Measurements from ENCODE around the gene ACAD8.
"Not testable (repeated sequence)": the region's sequence is repeated elsewhere in the genome, so short reads cannot be mapped to it uniquely, and the experiment has no call there.

The ACAD8 gene

DNA sequence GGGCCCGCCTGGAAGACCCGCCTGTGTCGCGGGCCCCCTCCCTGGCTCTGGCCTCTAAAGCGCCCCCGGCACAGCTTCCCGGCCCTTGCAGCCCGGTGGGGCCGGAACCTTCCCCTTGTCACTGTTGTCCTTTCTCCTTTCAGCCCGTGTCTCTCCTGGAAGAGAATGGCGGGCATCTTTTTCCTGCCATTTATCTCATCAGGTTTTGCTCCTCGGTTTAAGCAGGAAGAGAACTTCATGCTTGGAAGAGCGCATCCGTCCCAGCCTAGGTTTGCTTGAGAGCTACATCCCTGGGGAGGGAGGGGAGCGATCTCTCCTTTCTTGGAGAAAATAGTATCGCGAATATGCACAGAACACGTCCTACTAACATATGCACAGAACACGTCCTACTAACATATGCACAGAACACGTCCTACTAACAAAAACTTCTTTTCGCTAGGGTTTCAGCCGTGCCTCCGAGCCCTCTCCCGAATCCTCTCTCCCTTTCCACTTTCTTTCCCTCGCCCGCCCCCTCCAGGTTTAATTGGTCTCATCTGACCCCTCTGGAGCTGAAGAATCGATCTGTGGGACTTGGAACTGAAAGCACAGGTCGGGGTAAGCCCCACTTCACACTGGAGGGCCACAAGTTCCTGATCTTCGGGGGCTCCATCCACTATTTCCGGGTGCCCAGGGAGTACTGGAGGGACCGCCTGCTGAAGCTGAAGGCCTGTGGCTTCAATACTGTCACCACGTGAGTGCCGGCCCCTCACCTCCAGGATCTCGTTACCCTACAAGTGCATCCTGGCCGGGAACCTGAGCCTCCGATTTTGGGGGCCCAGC is 24.0 kb downstream of the ACAD8 start:
- no peak overlapping the region for H3K4me3 ChIP-seq (replicated peaks; ENCODE audit: low read depth, low read length)
- TF ChIP-seq CTCF (IDR thresholded peaks at IDR 0.05; ENCODE audit: low read depth, low read length, missing control alignments): no peak
- DNase-seq (ENCODE audit: extremely low read depth, low read depth): no peak

DNA sequence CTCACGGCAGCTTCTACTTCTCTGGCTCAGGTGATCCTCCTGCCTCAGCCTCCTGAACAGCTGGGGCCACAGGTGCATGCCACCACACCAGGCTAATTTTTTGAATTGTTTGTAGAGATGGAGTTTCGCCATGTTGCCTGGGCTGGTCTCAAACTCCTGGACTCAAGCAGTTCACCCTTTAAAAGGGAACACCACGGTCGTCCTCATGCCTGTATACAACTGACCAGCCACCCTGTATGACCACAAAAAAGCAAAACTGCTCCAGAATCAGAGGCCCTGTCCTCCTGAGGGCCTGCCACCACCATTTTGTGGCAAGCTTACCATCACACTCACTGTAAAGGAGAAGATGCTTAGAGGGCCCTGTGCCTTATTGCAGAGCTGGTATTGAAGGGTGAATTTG is 25.0 kb downstream of the ACAD8 start:
- no peak overlapping the region for H3K4me3 ChIP-seq (replicated peaks; ENCODE audit: low read depth, low read length)

DNA sequence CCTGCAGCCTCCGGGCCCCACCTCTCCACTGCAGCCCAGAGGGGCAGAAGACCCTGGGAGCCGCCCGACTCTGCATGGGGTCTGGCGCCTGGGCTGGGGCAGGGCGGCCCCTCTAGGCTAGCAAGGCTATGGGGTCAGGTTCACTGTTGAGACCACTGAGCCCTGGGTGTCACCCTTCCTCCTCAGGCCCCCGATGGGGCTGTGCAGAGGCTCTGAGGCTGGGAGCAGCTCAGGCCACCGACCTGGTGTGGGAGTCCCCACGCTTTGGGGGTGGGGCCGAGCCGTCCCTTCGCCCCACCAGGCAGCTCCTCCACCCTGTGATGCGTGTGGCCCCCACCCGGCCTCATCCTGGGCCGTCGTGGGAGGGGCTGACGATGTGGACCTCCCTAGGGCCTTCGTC is 28.3 kb downstream of the ACAD8 start:
- not testable (repeated sequence) for H3K4me3 ChIP-seq (replicated peaks; ENCODE audit: low read depth, low read length); DNase-seq (ENCODE audit: extremely low read depth, low read depth)

More for the DNA sequence above, 25.0 kb downstream of the ACAD8 start:
- no peak for TF ChIP-seq CTCF (IDR thresholded peaks at IDR 0.05; ENCODE audit: low read depth, low read length, missing control alignments)
- DNase-seq (ENCODE audit: extremely low read depth, low read depth): no peak

- TF ChIP-seq CTCF (IDR thresholded peaks at IDR 0.05; ENCODE audit: low read depth, low read length, missing control alignments): no peak
- DNase-seq (ENCODE audit: extremely low read depth, low read depth): no peak
- H3K4me3 ChIP-seq (replicated peaks; ENCODE audit: low read depth, low read length): no peak overlapping the region
Observed at GRCh38 chr11:134282121-134283045, 29.0 kb downstream of the ACAD8 start.

- no peak for DNase-seq (ENCODE audit: extremely low read depth, low read depth)
- no peak overlapping the region for H3K4me3 ChIP-seq (replicated peaks; ENCODE audit: low read depth, low read length)
- TF ChIP-seq CTCF (IDR thresholded peaks at IDR 0.05; ENCODE audit: low read depth, low read length, missing control alignments): no peak
Observed at GRCh38 chr11:134283461-134284230, 30.3 kb downstream of the ACAD8 start.

DNA sequence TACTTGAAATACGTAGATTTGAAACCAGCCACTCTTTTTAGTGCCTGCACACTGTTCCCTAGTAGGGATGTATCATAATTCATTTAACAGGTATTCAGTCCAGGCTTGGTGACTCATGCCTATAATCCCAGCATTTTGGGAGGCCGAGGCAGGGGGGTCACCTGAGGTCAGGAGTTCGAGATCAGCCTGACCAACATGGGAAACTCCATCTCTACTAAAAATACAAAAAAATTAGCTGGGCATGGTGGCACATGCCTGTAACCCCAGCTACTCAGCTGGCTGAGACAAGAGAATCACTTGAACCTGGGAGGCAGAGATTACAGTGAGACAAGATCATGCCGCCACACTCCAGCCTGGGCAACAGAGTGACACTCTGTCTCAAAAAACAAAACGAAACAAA is 31.0 kb downstream of the ACAD8 start:
- not testable (repeated sequence) for DNase-seq (ENCODE audit: extremely low read depth, low read depth); H3K4me3 ChIP-seq (replicated peaks; ENCODE audit: low read depth, low read length)

DNA sequence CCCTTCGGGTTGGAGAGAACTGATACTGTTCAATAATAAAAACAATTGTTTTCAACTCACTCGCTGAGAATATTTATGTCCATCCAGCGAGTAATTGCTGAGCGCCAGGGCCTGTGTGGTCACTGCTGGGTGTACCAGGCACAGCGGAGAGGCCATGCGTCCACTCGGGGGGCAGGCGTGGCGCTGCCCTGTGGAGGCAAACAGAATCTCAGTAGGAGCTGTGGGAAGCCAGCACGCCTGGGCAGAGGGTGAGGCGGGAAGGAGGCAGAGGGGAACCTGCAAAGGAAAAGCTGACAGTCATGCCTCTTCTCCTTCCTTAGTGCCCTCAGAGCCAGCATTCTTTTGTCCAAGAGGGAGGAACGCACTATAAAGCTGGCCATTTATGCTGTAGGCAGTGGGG is 34.2 kb downstream of the ACAD8 start:
- DNase-seq (ENCODE audit: extremely low read depth, low read depth): no peak
- TF ChIP-seq CTCF (IDR thresholded peaks at IDR 0.05; ENCODE audit: low read depth, low read length, missing control alignments): no peak
- no peak overlapping the region for H3K4me3 ChIP-seq (replicated peaks; ENCODE audit: low read depth, low read length)

Measured in HFF-Myc (cell line).